ENCODE results near the gene TIMP2.
"Not testable (repeated sequence)": the region's sequence is repeated elsewhere in the genome, so short reads cannot be mapped to it uniquely, and the experiment has no call there.

Gene TIMP2

GRCh38 chr17:78925234-78925633 lies at the start of gene TIMP2:
TIMP2 (minus strand) TSS chr17:78925387; CDS start chr17:78925088, 299 bp downstream.
- DNase-seq: peak; percentile 72 to 84

- DNase-seq: no peak
Observed at GRCh38 chr17:78973792-78974520, 48.8 kb upstream of the TIMP2 start.

GRCh38 chr17:78973196-78973595 lies 48.0 kb upstream of the TIMP2 start:
- DNase-seq: no peak

GRCh38 chr17:78972507-78973105 lies 47.4 kb upstream of the TIMP2 start:
- DNase-seq: no peak

- DNase-seq: no peak
Observed at GRCh38 chr17:78971756-78972506, 46.7 kb upstream of the TIMP2 start.

- peak; percentile 70 to 71 for DNase-seq
Observed at GRCh38 chr17:78970834-78971755, 45.9 kb upstream of the TIMP2 start.

- no peak for DNase-seq
Observed at GRCh38 chr17:78969865-78970264, 44.7 kb upstream of the TIMP2 start.

GRCh38 chr17:78967782-78968362 lies 42.7 kb upstream of the TIMP2 start:
- DNase-seq: no peak

- no peak for DNase-seq
Observed at GRCh38 chr17:78966910-78967600, 41.9 kb upstream of the TIMP2 start.

GRCh38 chr17:78966123-78966813 lies 41.1 kb upstream of the TIMP2 start:
- no peak for DNase-seq

GRCh38 chr17:78965491-78965924 lies 40.3 kb upstream of the TIMP2 start:
- no peak for DNase-seq

- DNase-seq: no peak
Observed at GRCh38 chr17:78963378-78963777, 38.2 kb upstream of the TIMP2 start.

- DNase-seq: not testable (repeated sequence)
Observed at GRCh38 chr17:78962984-78963348, 37.8 kb upstream of the TIMP2 start.

- DNase-seq: no peak
Observed at GRCh38 chr17:78962345-78962983, 37.3 kb upstream of the TIMP2 start.

GRCh38 chr17:78961571-78961970 lies 36.4 kb upstream of the TIMP2 start:
- DNase-seq: no peak

GRCh38 chr17:78960928-78961327 lies 35.7 kb upstream of the TIMP2 start:
- DNase-seq: no peak

- DNase-seq: no peak
Observed at GRCh38 chr17:78959803-78960202, 34.6 kb upstream of the TIMP2 start.

- DNase-seq: no peak
Observed at GRCh38 chr17:78958641-78959127, 33.5 kb upstream of the TIMP2 start.

GRCh38 chr17:78957128-78957527 lies 31.9 kb upstream of the TIMP2 start:
- no peak for DNase-seq

GRCh38 chr17:78956254-78956653 lies 31.1 kb upstream of the TIMP2 start:
- no peak for DNase-seq
